ENCODE measurements around the gene PACSIN2. TPM values are rescaled to one million over a fixed set of nuclear protein-coding genes. Genes with fewer than 3 reads are reported as not detected.
A peak's percentile ranks its signal among the peaks of the same experiment; 100 is the strongest.

The PACSIN2 gene
- total and polyA plus RNA-seq, 2 of the 13 experiments (the other 11 are each of a cell fraction or from before 2014, with no cell fraction given) = 54.1 to 68.8 TPM

DNA sequence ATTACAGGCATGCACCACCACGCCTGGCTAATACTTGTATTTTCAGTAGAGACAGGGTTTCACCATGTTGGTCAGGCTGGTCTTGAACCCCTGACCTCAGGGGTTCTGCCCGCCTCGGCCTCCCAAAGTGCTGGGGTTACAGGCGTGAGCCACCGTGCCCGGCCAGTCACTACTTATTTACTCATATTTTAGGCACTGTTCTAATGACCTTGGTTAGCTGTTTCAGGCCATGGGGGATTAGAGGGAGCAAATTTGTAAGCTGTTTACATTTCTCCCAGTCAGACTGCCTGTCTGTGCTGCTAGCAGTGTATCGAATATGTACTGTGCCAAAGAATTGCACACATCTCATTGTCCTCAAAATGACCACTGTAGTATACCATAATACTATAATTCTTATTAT is 32.7 kb upstream of the PACSIN2 start (continued):
- TF ChIP-seq ZNF614 (CRISPR knock-in tag; IDR thresholded peaks at IDR 0.05; ENCODE audit: borderline replicate concordance) (0 out of 2 replicates have a peak, but pooled peaks have one; percentile 52), ARHGAP35 (CRISPR knock-in tag; IDR thresholded peaks at IDR 0.05; ENCODE audit: borderline replicate concordance) (no peak), SOX5 (CRISPR knock-in tag; IDR thresholded peaks at IDR 0.05; ENCODE audit: borderline replicate concordance) (peak; percentile 61; the same call in 1 of the 2 replicates), ZMYM2 (CRISPR knock-in tag; IDR thresholded peaks at IDR 0.05) (peak; percentile 83), ZFP36L1 (CRISPR knock-in tag; IDR thresholded peaks at IDR 0.05) (no peak), KMT2B (CRISPR knock-in tag; IDR thresholded peaks at IDR 0.05) (no peak), RARG (CRISPR knock-in tag; IDR thresholded peaks at IDR 0.05; ENCODE audit: low read depth) (no peak), ELF3 (CRISPR knock-in tag; IDR thresholded peaks at IDR 0.05) (peak; percentile 9; the same call in 1 of the 2 replicates), ZFP41 (CRISPR knock-in tag; IDR thresholded peaks at IDR 0.05; ENCODE audit: borderline replicate concordance) (no peak), ZNF563 (CRISPR knock-in tag; IDR thresholded peaks at IDR 0.05) (no peak), NR2F6 (IDR thresholded peaks at IDR 0.05) (peak; percentile 31; the same call in 1 of the 2 replicates), NR2F6 (CRISPR knock-in tag; IDR thresholded peaks at IDR 0.05) (peak; percentile 43; the same call in 1 of the 2 replicates)
- TF ChIP-seq, protein P1, sequence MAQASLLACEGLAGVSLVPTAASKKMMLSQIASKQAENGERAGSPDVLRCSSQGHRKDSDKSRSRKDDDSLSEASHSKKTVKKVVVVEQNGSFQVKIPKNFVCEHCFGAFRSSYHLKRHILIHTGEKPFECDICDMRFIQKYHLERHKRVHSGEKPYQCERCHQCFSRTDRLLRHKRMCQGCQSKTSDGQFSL (CRISPR knock-in tag; IDR thresholded peaks at IDR 0.05) = no peak
- TF ChIP-seq, protein P2, sequence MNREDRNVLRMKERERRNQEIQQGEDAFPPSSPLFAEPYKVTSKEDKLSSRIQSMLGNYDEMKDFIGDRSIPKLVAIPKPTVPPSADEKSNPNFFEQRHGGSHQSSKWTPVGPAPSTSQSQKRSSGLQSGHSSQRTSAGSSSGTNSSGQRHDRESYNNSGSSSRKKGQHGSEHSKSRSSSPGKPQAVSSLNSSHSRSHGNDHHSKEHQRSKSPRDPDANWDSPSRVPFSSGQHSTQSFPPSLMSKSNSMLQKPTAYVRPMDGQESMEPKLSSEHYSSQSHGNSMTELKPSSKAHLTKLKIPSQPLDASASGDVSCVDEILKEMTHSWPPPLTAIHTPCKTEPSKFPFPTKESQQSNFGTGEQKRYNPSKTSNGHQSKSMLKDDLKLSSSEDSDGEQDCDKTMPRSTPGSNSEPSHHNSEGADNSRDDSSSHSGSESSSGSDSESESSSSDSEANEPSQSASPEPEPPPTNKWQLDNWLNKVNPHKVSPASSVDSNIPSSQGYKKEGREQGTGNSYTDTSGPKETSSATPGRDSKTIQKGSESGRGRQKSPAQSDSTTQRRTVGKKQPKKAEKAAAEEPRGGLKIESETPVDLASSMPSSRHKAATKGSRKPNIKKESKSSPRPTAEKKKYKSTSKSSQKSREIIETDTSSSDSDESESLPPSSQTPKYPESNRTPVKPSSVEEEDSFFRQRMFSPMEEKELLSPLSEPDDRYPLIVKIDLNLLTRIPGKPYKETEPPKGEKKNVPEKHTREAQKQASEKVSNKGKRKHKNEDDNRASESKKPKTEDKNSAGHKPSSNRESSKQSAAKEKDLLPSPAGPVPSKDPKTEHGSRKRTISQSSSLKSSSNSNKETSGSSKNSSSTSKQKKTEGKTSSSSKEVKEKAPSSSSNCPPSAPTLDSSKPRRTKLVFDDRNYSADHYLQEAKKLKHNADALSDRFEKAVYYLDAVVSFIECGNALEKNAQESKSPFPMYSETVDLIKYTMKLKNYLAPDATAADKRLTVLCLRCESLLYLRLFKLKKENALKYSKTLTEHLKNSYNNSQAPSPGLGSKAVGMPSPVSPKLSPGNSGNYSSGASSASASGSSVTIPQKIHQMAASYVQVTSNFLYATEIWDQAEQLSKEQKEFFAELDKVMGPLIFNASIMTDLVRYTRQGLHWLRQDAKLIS (CRISPR knock-in tag; IDR thresholded peaks at IDR 0.05) = no peak
- TF ChIP-seq, protein P3, sequence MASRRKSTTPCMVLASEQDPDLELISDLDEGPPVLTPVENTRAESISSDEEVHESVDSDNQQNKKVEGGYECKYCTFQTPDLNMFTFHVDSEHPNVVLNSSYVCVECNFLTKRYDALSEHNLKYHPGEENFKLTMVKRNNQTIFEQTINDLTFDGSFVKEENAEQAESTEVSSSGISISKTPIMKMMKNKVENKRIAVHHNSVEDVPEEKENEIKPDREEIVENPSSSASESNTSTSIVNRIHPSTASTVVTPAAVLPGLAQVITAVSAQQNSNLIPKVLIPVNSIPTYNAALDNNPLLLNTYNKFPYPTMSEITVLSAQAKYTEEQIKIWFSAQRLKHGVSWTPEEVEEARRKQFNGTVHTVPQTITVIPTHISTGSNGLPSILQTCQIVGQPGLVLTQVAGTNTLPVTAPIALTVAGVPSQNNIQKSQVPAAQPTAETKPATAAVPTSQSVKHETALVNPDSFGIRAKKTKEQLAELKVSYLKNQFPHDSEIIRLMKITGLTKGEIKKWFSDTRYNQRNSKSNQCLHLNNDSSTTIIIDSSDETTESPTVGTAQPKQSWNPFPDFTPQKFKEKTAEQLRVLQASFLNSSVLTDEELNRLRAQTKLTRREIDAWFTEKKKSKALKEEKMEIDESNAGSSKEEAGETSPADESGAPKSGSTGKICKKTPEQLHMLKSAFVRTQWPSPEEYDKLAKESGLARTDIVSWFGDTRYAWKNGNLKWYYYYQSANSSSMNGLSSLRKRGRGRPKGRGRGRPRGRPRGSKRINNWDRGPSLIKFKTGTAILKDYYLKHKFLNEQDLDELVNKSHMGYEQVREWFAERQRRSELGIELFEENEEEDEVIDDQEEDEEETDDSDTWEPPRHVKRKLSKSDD (CRISPR knock-in tag; IDR thresholded peaks at IDR 0.05; ENCODE audit: low read depth) = no peak
- TF ChIP-seq, protein P4, sequence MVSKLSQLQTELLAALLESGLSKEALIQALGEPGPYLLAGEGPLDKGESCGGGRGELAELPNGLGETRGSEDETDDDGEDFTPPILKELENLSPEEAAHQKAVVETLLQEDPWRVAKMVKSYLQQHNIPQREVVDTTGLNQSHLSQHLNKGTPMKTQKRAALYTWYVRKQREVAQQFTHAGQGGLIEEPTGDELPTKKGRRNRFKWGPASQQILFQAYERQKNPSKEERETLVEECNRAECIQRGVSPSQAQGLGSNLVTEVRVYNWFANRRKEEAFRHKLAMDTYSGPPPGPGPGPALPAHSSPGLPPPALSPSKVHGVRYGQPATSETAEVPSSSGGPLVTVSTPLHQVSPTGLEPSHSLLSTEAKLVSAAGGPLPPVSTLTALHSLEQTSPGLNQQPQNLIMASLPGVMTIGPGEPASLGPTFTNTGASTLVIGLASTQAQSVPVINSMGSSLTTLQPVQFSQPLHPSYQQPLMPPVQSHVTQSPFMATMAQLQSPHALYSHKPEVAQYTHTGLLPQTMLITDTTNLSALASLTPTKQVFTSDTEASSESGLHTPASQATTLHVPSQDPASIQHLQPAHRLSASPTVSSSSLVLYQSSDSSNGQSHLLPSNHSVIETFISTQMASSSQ (IDR thresholded peaks at IDR 0.05; ENCODE audit: low read depth) = no peak
- TF ChIP-seq, protein P4 (CRISPR knock-in tag; IDR thresholded peaks at IDR 0.05; ENCODE audit: borderline replicate concordance) = no peak
- TF ChIP-seq, protein P5, sequence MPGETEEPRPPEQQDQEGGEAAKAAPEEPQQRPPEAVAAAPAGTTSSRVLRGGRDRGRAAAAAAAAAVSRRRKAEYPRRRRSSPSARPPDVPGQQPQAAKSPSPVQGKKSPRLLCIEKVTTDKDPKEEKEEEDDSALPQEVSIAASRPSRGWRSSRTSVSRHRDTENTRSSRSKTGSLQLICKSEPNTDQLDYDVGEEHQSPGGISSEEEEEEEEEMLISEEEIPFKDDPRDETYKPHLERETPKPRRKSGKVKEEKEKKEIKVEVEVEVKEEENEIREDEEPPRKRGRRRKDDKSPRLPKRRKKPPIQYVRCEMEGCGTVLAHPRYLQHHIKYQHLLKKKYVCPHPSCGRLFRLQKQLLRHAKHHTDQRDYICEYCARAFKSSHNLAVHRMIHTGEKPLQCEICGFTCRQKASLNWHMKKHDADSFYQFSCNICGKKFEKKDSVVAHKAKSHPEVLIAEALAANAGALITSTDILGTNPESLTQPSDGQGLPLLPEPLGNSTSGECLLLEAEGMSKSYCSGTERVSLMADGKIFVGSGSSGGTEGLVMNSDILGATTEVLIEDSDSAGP (CRISPR knock-in tag; IDR thresholded peaks at IDR 0.05; ENCODE audit: borderline replicate concordance) = no peak
